Measurements from ENCODE around the gene PLAC8L1. TPM values are rescaled to one million over a fixed set of nuclear protein-coding genes. Genes with fewer than 3 reads are reported as not detected.

Gene PLAC8L1
- polyA plus RNA-seq, 1 of the 3 experiments (the other 2 are of a cell fraction), result 0.21 TPM

GRCh38 chr5:146076455-146076854 lies 28.9 kb downstream of the PLAC8L1 start:
- Histone ChIP-seq H3K79me2 (ENCODE audit: insufficient read depth) (no peaks in the 10 kb centered on the region), H3K9me3 (no peaks in the 10 kb centered on the region), H3K36me3 (replicated peaks in 1 of 2; ENCODE audit: control insufficient read depth in 1 of 2, insufficient read depth in 2 of 2, low read length in 1 of 2) (no peaks in the 10 kb centered on the region), H3K9ac (no peak overlapping the region), H3K27me3 (ENCODE audit: insufficient read depth) (no peaks in the 10 kb centered on the region), H3K4me1 (ENCODE audit: control insufficient read depth in 1 of 2, insufficient read depth in 2 of 2, low read depth in 1 of 2, low read length in 1 of 2) (peaks cover 0 to 13% of the 10 kb centered on the region in 2 experiments; a peak in 1 of 4 replicates), H3K4me3 (ENCODE audit: low read depth in 2 of 2, low read length in 1 of 2) (no peak overlapping the region), H3K27ac (ENCODE audit: low read depth in 2 of 2, low read length in 1 of 2) (no peak overlapping the region), H3F3A (replicated peaks; ENCODE audit: insufficient read depth) (no peaks in the 10 kb centered on the region), H2AFZ (ENCODE audit: low read depth) (no peak overlapping the region), H4K20me1 (ENCODE audit: insufficient read depth) (no peaks in the 10 kb centered on the region), H3K4me2 (no peak overlapping the region), H3K9me2 (no peaks in the 10 kb centered on the region)
- WGBS (ENCODE audit: low lambda C conversion rate), result 89% methylated on average over 4 of the region's 4 CpGs
- CTCF ChIA-PET, result interaction anchor here (1.5 kb wide), 1 partner anchor 15 kb away, joined by 3 read pairs; no protein-coding TSS in a partner anchor
- no peak for DNase-seq
- POLR2A ChIA-PET, result no interaction called here
- no peak for TF ChIP-seq RAD21 (IDR thresholded peaks at IDR 0.05; ENCODE audit: low read length)
- no peak for TF ChIP-seq FOXM1 (IDR thresholded peaks at IDR 0.05; ENCODE audit: low read depth)
- TF ChIP-seq GATA2 (CRISPR knock-in tag; IDR thresholded peaks at IDR 0.05), result no peak
- TF ChIP-seq, protein P1, sequence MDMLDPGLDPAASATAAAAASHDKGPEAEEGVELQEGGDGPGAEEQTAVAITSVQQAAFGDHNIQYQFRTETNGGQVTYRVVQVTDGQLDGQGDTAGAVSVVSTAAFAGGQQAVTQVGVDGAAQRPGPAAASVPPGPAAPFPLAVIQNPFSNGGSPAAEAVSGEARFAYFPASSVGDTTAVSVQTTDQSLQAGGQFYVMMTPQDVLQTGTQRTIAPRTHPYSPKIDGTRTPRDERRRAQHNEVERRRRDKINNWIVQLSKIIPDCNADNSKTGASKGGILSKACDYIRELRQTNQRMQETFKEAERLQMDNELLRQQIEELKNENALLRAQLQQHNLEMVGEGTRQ (IDR thresholded peaks at IDR 0.05; ENCODE audit: borderline replicate concordance, low read depth, low read length), result no peak
- TF ChIP-seq RFX5 (IDR thresholded peaks at IDR 0.05; ENCODE audit: low read length), result no peak
- TF ChIP-seq, protein P2, sequence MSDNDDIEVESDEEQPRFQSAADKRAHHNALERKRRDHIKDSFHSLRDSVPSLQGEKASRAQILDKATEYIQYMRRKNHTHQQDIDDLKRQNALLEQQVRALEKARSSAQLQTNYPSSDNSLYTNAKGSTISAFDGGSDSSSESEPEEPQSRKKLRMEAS (IDR thresholded peaks at IDR 0.05; ENCODE audit: low read depth), result no peak
- no peak for TF ChIP-seq FOSL2 (IDR thresholded peaks at IDR 0.05; ENCODE audit: borderline replicate concordance, low read depth)
- TF ChIP-seq ELF1 (IDR thresholded peaks at IDR 0.05), result no peak
- no peak for TF ChIP-seq CHD2 (IDR thresholded peaks at IDR 0.05; ENCODE audit: low read length, partially characterized antibody)
- TF ChIP-seq TEAD4 (IDR thresholded peaks at IDR 0.05; ENCODE audit: borderline replicate concordance, insufficient read depth), result no peak
- no peak for TF ChIP-seq MXI1 (IDR thresholded peaks at IDR 0.05; ENCODE audit: low read depth, low read length)
- no peak for TF ChIP-seq GABPA (IDR thresholded peaks at IDR 0.05; ENCODE audit: low read depth)
- no peak for TF ChIP-seq RCOR1 (IDR thresholded peaks at IDR 0.05; ENCODE audit: low read length)
- TF ChIP-seq SMC3 (IDR thresholded peaks at IDR 0.05; ENCODE audit: low read depth, low read length), result no peak
- no peak for TF ChIP-seq PBX3 (IDR thresholded peaks at IDR 0.05)
- TF ChIP-seq NRF1 (IDR thresholded peaks at IDR 0.05; ENCODE audit: low read depth, low read length), result no peak
- no peak for TF ChIP-seq FOXJ3 (CRISPR knock-in tag; IDR thresholded peaks at IDR 0.05)
- TF ChIP-seq ZBTB33 (IDR thresholded peaks at IDR 0.05; ENCODE audit: borderline replicate concordance, low read depth), result no peak

All from SK-N-SH (cell line).